Stimulated activated CD4-positive, alpha-beta T cell treated with anti-CD3 and anti-CD28 coated beads, Interleukin-4, amount 100 ng/mL, for 48 hours (primary cell): ENCODE data around the gene MAPKBP1.

Source experiments
- DNase-seq, 2 donors: peaks; one replicate each; pipeline ENCODE4 v3.0.0-alpha.2; 2020; ENCODE audit warnings: low read depth in 2 of 2

MAPKBP1 gene

GRCh38 chr15:41788262-41788661 lies 14.0 kb downstream of the MAPKBP1 start:
- no peak for DNase-seq

GRCh38 chr15:41789236-41789635 lies 15.0 kb downstream of the MAPKBP1 start:
- no peak for DNase-seq

DNA sequence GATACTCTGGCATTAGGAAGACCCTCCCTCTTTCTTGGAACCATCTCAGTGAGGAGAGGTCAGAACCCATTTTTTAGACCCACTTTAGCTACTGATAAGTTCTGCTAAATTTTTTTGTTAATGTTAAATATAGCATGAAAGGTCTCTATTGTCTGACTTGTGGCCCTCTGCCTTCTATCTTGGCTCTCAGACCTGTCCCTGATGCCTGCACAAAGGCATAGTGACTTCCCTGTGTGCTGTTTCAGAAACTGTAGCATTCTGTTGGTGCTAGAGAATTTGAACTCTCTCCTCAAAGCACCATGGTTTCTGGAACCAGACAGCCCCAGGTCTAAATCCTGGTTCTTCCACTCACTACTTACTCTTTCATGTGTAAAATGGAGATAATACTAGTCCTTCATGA lies 15.4 kb downstream of the MAPKBP1 start:
- no peak for DNase-seq

- DNase-seq = no peak
Measured at GRCh38 chr15:41790169-41790568, 15.9 kb downstream of the MAPKBP1 start.

DNA sequence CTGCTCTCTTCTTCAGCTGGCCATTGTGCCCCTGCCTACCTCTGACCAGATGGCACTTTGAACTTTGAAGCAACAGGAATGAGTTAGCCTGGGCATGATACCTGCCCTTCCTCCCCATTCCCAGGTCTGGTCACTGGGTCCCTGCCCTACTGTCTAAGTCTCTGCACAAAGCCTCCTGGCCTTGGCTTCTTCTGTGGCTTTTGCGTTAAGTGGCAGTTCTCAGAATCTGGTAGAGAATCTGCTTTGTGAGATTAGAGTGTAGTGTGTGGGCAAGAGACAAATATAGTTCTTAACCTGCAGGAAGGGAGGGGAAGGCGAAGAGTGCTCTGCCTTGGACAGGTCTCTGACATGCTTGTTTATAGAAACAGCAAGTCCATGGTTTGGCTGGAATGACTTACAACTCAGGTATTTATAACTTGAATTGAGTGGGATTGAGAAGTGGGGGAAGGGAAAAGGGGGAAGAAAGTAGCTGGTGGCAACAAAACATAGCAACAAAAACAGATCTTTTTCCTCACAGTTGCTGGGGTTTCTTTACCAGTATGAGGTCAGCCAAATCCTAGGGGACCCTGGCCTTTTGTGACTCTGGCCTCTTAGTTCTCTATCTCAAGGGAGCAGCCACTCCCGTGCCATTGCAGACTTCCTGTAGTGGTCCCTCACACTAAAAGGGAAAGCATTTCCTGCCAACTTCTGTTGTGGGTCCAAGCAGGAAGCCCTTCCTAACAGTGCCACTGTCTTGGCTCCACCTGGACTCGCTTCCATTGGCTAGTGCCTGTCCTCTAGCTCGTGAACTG lies 16.7 kb downstream of the MAPKBP1 start:
- DNase-seq = no peak

DNA sequence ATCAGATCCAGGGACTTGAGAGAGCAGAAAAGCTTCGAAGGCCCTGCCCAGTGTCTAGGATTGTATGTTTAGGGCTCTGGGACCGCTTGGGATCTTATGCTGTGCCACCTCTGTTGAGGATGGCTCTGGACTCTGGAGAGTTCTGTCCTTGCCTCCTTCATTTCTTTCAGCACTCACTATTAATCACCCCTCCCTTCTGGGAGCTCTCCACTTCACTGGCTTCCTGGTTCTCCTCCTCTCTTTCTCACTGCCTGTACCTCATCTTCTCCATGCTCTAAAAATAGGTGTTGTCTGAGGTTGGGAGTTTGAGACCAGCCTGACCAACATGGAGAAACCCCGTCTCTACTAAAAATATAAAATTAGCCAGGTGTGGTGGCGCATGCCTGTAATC lies 17.3 kb downstream of the MAPKBP1 start:
- DNase-seq = no peak

DNA sequence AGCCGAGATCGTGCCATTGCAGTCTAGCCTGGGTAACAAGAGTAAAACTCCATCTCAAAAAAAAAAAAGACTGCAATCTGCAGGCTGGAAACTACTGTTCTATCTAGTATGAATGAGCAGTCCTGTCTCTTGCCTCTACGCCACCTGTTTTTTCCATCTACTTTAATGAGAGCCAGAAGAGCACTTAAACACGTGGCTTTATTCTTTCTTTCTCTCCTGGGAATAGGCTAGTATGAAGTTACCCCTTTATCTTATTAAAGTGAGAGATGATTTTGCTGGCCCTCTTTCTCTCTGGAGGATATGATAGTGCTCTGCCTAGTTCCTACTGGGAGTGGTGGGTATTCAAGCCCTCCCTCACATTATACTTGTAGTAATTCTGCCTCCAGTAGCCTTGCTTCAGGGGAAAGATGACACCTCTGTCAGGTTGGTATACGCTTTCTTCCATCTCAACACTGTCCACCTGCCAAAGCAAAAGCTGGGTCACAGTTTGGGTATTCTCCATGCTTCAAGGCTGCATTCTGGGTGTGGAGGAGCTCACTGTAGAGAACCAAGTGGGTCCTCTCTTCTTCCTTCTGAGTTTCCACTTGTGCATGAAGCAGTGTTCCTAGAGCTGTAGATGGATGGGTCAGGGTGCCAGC lies 17.8 kb downstream of the MAPKBP1 start:
- DNase-seq = no peak

GRCh38 chr15:41794081-41794480 lies 19.8 kb downstream of the MAPKBP1 start:
- DNase-seq = no peak

DNA sequence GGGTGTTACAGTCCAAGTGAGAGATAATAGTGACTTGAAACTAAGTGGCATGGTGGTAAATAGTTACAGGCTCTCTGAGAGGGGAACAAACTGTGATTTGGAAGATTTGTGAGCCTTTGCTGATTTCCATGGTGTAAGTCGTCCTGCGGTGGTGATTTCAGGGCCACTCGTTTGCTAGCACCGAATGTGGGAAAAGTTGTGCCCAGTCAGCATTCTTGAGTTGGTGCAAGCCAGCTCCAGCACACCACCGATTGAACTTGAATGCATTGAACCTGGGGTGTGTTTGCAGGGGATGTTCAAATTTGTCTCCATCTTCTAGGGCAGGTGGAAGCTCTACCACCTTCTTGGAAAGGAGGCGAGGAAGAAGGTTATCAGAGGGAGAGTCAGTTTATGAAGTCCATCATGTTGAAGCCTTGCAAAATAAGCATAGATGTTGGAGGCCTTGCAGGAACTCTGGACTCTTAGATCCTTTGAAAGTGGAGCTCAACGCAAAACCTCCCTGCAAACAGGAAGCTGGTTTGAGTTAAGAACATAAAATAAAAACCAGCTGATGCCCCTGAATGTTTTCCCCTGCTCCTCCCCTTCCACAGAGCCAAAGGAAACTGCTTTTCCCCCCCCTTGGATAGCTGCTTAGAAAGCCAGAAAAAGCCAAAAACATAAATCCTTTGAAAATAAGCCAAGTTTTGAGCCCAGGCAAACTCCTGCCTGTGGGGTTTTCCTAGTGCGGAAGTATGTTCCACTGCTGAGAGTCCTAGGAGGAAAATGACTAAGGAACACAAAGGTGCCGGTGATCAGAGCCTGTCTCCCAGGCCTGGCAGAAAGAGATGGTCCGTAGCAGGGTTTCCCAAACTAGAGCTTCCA lies 21.9 kb downstream of the MAPKBP1 start:
- DNase-seq = no peak

DNA sequence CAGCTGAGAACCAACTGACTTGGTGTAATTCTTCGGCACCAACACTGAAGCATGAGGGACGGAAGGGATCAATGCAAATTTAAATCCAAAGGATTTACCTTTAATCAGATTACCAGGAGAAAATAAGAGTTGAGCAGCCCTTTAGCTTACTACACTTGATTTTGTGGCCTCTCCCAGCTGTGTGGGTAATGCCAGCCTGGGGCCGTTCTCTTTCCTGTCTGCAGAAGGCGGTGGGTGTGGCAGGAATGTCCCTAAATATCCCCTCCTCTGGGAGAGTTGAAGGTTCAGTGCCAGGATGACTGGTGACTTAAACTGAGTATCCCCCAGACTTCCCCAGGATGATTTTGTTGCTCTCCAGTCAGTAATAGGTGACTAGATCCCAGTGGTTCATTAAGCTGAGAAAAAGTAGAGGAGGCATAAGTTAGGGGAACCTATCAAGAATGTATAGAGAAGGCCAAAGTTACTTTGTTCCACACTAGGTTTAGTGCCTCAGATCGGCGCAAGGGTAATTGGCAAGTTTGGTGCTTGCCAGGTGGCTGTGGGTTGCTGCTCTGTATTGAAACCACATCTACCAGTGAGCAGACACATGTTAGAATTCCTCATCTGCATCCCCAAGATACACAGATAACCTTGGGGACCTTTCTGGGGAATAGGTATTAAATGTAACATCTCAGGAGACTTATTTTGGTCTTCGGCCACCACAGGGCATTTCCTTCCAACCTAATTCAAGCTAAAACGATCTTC lies 23.1 kb downstream of the MAPKBP1 start:
- no peak for DNase-seq

- no peak for DNase-seq
Measured at GRCh38 chr15:41798607-41799487, 24.6 kb downstream of the MAPKBP1 start.

- no peak for DNase-seq
Measured at GRCh38 chr15:41799488-41799805, 25.2 kb downstream of the MAPKBP1 start.

- DNase-seq = no peak
Measured at GRCh38 chr15:41801185-41801584, 26.9 kb downstream of the MAPKBP1 start.

DNA sequence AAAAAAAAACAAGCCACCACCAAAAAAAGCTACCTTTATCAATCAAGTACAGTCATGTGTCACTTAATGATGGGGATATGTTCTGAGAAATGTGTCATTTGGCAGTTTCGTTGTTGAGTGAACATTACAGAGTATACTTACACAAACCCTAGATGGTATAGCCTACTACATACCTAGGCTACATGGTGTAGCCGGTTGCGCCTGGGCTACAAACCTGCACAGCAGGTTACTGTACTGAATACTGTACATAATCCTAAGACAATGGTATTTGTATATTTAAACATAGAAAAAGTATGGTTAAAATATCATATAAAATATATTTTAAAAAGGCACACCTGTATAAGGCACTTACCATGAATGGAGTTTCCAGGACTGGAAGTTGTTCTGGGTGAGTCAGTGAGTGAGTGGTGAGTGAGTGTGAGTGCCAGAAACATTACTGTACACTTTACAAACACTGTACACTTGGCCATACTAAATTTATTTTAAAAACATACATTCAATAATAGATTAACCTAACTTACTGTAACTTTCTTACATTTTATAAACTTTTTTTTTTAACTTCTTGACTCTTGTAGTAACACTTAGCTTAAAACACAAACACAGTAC lies 27.7 kb downstream of the MAPKBP1 start:
- no peak for DNase-seq

- no peak for DNase-seq
Measured at GRCh38 chr15:41804361-41804760, 30.1 kb downstream of the MAPKBP1 start.

- DNase-seq = no peak
Measured at GRCh38 chr15:41804916-41805666, 30.8 kb downstream of the MAPKBP1 start.

- no peak for DNase-seq
Measured at GRCh38 chr15:41805711-41806110, 31.4 kb downstream of the MAPKBP1 start.

- no peak for DNase-seq
Measured at GRCh38 chr15:41806291-41807181, 32.3 kb downstream of the MAPKBP1 start.

- DNase-seq = no peak
Measured at GRCh38 chr15:41809121-41809520, 34.8 kb downstream of the MAPKBP1 start.
